Activated CD4-positive, alpha-beta T cell treated with anti-CD3 and anti-CD28 coated beads, Interleukin-2, amount 10 ng/mL, durations not matched to agents 7 days and 5 days (primary cell): ENCODE results near the gene ZNF280B. TPM values are rescaled to one million over a fixed set of nuclear protein-coding genes. Genes with fewer than 3 reads are reported as not detected.

Source experiments
- CTCF ChIA-PET: fragments of 350-600 bp; sonication (Branson Sonifier 250); formaldehyde crosslinking; loops from one replicate; lab custom pipeline; 2021; ENCODE audit warnings: antibody characterized with exemption; lab: Charles Lee
- POLR2A ChIA-PET: fragments of 350-600 bp; sonication (Branson Sonifier 250); formaldehyde crosslinking; loops from one replicate; lab custom pipeline; 2021; ENCODE audit warnings: antibody characterized with exemption; lab: Charles Lee
- DNase-seq: peaks from one replicate; pipeline ENCODE4 v3.0.0-alpha.2; 2020
- H3K27ac Mint-ChIP-seq: one replicate; pipeline ENCODE4 v1.8.0; 2021; ENCODE audit warnings: mild to moderate bottlenecking, moderate library complexity, mixed read lengths
- H3K27me3 Mint-ChIP-seq: one replicate; pipeline ENCODE4 v1.8.0; 2021; ENCODE audit warnings: mixed read lengths
- H3K36me3 Mint-ChIP-seq: one replicate; pipeline ENCODE4 v1.8.0; 2021; ENCODE audit warnings: low read depth, mixed read lengths
- H3K4me1 Mint-ChIP-seq: one replicate; pipeline ENCODE4 v1.8.0; 2021; ENCODE audit warnings: mixed read lengths
- H3K4me3 Mint-ChIP-seq: one replicate; pipeline ENCODE4 v1.8.0; 2021; ENCODE audit warnings: mild to moderate bottlenecking, moderate library complexity, mixed read lengths
- H3K9me3 Mint-ChIP-seq: one replicate; pipeline ENCODE4 v1.8.0; 2021; ENCODE audit warnings: mixed read lengths
- total RNA-seq, 2 experiments: library from RNA; stranded (reverse); gene quantifications; one replicate each; pipeline ENCODE4 v1.2.3, GENCODE V29; 2021

Gene ZNF280B
- total RNA-seq, 2 experiments from 2014 or later = 1.9 to 2.5 TPM

GRCh38 chr22:22464541-22465054 is 43.9 kb downstream of the ZNF280B start:
- H3K36me3 Mint-ChIP-seq = no peaks in the 10 kb centered on the region
- ChIA-PET CTCF (interaction anchor here (1.1 to 1.2 kb wide), 2 partner anchors 11 to 14 kb away, joined by 3 to 4 read pairs; no protein-coding TSS in a partner anchor), POLR2A (no interaction called here)

GRCh38 chr22:22463855-22464540 is 44.5 kb downstream of the ZNF280B start:
- H3K9me3 Mint-ChIP-seq = peaks cover 9% of the 10 kb centered on the region
- no peaks in the 10 kb centered on the region for H3K4me1 Mint-ChIP-seq
- ChIA-PET CTCF (interaction anchor here (0.6 to 1.5 kb wide), 4 partner anchors 12 to 45 kb away, joined by 3 to 4 read pairs (median 4); no protein-coding TSS in a partner anchor), POLR2A (no interaction called here)
- H3K4me3 Mint-ChIP-seq = no peak overlapping the region
- H3K27ac Mint-ChIP-seq = no peak overlapping the region
- DNase-seq = peak; percentile 73
- H3K36me3 Mint-ChIP-seq = peaks cover 1% of the 10 kb centered on the region
- peaks cover 34% of the 10 kb centered on the region for H3K27me3 Mint-ChIP-seq

More at GRCh38 chr22:22464541-22465054, 43.9 kb downstream of the ZNF280B start:
- no peaks in the 10 kb centered on the region for H3K4me1 Mint-ChIP-seq
- H3K9me3 Mint-ChIP-seq = peaks cover 4% of the 10 kb centered on the region
- no peak overlapping the region for H3K27ac Mint-ChIP-seq
- no peak overlapping the region for H3K4me3 Mint-ChIP-seq
- no peak for DNase-seq
- peaks cover 34% of the 10 kb centered on the region for H3K27me3 Mint-ChIP-seq

- ChIA-PET POLR2A (no interaction called here), CTCF (interaction anchor here (1.5 kb wide), 1 partner anchor 11 kb away, joined by 4 read pairs; no protein-coding TSS in a partner anchor)
- no peaks in the 10 kb centered on the region for H3K4me1 Mint-ChIP-seq
- DNase-seq = no peak
- peaks cover 3% of the 10 kb centered on the region for H3K36me3 Mint-ChIP-seq
- no peak overlapping the region for H3K4me3 Mint-ChIP-seq
- H3K9me3 Mint-ChIP-seq = peaks cover 19% of the 10 kb centered on the region
- peaks cover 34% of the 10 kb centered on the region for H3K27me3 Mint-ChIP-seq
- H3K27ac Mint-ChIP-seq = no peak overlapping the region
These were observed 45.6 kb downstream of the ZNF280B start for GRCh38 chr22:22462813-22463567.

GRCh38 chr22:22461583-22461982 is 47.0 kb downstream of the ZNF280B start:
- no peak overlapping the region for H3K27ac Mint-ChIP-seq
- ChIA-PET CTCF (no interaction called here), POLR2A (no interaction called here)
- no peaks in the 10 kb centered on the region for H3K4me1 Mint-ChIP-seq
- H3K27me3 Mint-ChIP-seq = peaks cover 27% of the 10 kb centered on the region
- peaks cover 3% of the 10 kb centered on the region for H3K36me3 Mint-ChIP-seq
- DNase-seq = no peak
- no peak overlapping the region for H3K4me3 Mint-ChIP-seq
- H3K9me3 Mint-ChIP-seq = peaks cover 25% of the 10 kb centered on the region

DNA sequence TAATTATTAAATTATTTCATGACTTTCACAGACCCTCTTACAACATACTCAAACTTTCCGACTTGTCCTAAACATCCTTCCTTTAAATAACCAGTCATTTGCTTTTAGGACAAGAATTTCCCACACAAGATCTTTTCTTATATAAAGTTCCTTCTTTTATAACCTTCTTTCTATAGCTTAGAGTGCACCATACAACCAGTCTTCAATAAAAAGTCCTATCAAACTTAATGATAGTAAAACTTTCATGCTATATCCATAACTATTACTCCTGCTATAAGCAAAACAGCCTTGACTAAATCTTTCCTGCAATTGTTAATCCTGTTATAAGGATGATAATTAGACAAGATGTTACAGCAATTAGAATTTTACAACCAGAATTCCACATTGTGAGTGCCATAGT is 47.4 kb downstream of the ZNF280B start:
- no peak overlapping the region for H3K27ac Mint-ChIP-seq
- ChIA-PET CTCF (no interaction called here), POLR2A (no interaction called here)
- H3K4me1 Mint-ChIP-seq = no peaks in the 10 kb centered on the region
- peaks cover 25% of the 10 kb centered on the region for H3K9me3 Mint-ChIP-seq
- H3K36me3 Mint-ChIP-seq = peaks cover 3% of the 10 kb centered on the region
- H3K4me3 Mint-ChIP-seq = no peak overlapping the region
- peaks cover 24% of the 10 kb centered on the region for H3K27me3 Mint-ChIP-seq
- no peak for DNase-seq

GRCh38 chr22:22460635-22461034 is 47.9 kb downstream of the ZNF280B start:
- Mint-ChIP-seq H3K27ac (no peak overlapping the region), H3K36me3 (peaks cover 3% of the 10 kb centered on the region), H3K4me1 (no peaks in the 10 kb centered on the region), H3K4me3 (no peak overlapping the region), H3K27me3 (peaks cover 24% of the 10 kb centered on the region), H3K9me3 (peaks cover 25% of the 10 kb centered on the region)
- CTCF ChIA-PET = no interaction called here
- POLR2A ChIA-PET = no interaction called here
- DNase-seq = no peak

GRCh38 chr22:22460060-22460459 is 48.5 kb downstream of the ZNF280B start:
- peaks cover 3% of the 10 kb centered on the region for H3K36me3 Mint-ChIP-seq
- H3K4me1 Mint-ChIP-seq = no peaks in the 10 kb centered on the region
- H3K4me3 Mint-ChIP-seq = no peak overlapping the region
- ChIA-PET POLR2A (no interaction called here), CTCF (no interaction called here)
- no peak overlapping the region for H3K27ac Mint-ChIP-seq
- H3K27me3 Mint-ChIP-seq = peaks cover 29% of the 10 kb centered on the region
- peaks cover 25% of the 10 kb centered on the region for H3K9me3 Mint-ChIP-seq
- no peak for DNase-seq

DNA sequence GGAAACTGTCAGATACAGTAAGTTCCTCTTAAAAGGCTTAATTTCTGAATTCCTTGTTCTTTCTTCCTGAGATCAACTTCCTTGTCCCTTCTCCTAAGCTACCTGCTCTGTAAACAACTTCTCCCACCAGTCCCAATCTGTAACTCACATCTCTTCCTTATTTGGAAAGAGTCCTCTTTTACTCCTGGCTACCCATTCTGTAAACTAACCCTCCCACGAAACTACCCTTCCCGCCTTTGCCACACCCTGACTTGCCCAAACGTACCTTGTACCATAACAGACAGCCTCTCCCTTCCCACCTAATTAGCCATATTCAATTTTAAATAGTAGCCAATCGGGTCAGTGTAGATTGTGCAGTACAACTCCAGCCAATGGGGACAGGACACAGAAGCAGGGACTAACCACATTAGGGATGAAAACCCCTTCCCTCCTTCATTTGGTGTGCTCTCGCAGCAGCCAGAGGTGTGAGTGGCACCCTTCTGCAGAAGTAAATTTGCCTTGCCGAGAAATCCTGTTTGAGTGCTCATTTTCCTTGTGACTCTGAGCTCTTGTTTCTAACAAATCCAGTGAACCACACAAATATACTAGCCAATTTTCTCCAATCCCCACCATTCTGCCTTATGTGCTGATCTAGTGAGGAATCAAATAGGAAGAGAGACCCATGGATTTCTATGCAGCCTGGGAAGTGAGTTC is 49.5 kb downstream of the ZNF280B start:
- CTCF ChIA-PET = no interaction called here
- POLR2A ChIA-PET = no interaction called here
- H3K36me3 Mint-ChIP-seq = peaks cover 3% of the 10 kb centered on the region

GRCh38 chr22:22458387-22458786 is 50.2 kb downstream of the ZNF280B start:
- Mint-ChIP-seq H3K27ac (no peak overlapping the region), H3K4me3 (no peak overlapping the region), H3K27me3 (peaks cover 40% of the 10 kb centered on the region), H3K9me3 (peaks cover 29% of the 10 kb centered on the region), H3K36me3 (peaks cover 3% of the 10 kb centered on the region), H3K4me1 (no peaks in the 10 kb centered on the region)
- ChIA-PET POLR2A (no interaction called here), CTCF (interaction anchor here (0.6 kb wide), 1 partner anchor 148 kb away, joined by 4 read pairs; no protein-coding TSS in a partner anchor)
- no peak for DNase-seq

More for the DNA sequence above, 49.5 kb downstream of the ZNF280B start:
- Mint-ChIP-seq H3K4me1 (no peaks in the 10 kb centered on the region), H3K9me3 (peaks cover 25% of the 10 kb centered on the region), H3K27me3 (peaks cover 37% of the 10 kb centered on the region), H3K4me3 (no peak overlapping the region), H3K27ac (no peak overlapping the region)
- no peak for DNase-seq

DNA sequence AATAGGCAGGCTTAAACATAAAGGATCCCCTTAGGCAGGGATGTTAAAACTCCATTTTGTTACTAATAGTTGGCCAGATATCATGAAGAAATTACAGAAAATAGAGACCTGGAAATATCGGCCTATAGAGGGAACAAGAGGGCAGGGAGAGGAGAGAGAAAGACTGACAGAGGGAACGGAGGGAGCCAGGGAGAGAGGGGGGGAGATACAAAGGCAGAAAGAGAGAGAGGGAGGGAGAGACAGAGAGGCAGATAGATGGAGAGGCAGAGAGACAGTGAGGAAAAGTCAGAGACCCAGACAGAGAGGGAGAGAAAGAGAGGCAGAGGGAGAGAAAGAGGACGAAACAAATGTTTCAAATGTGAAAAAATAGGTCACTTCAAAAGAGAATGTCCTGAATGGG is 53.5 kb downstream of the ZNF280B start:
- ChIA-PET POLR2A (no interaction called here), CTCF (no interaction called here)
- Mint-ChIP-seq H3K4me1 (no peaks in the 10 kb centered on the region), H3K27ac (no peak overlapping the region), H3K27me3 (peaks cover 47% of the 10 kb centered on the region), H3K36me3 (peaks cover 3% of the 10 kb centered on the region), H3K4me3 (no peak overlapping the region), H3K9me3 (peaks cover 37% of the 10 kb centered on the region)
- DNase-seq = no peak

DNA sequence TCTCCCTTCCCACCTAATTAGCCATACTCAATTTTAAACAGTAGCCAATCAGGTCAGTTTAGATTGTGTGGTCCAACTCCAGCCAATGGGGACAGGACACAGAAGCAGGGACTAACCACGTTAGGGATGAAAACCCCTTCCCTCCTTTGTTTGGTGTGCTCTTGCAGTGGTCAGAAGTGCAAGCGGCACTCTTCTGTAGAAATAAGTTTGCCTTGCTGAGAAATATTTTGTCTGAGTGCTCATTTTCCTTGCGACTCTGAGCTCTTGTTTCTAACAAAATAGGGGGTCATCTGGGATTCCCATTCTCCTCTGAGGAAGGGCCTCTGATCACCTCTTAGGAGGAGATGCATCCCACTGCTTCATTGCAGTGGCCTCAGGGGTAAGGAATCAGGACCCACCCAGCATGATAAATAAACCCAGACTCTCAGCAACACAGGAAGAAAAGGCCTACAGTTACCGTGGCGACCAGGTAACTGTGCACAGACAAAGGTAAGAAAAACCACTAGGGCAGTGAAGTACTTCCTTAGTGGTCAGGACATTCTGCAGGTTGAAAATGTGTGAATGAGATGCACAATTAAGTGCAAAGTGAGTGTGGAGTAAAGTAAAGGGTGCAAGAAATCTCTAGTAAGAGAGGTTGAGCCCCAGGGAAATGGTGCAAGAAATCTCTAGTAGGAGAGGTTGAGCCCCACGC is 55.4 kb downstream of the ZNF280B start:
- Mint-ChIP-seq H3K4me1 (no peaks in the 10 kb centered on the region), H3K9me3 (peaks cover 19% of the 10 kb centered on the region), H3K4me3 (no peak overlapping the region), H3K36me3 (no peaks in the 10 kb centered on the region), H3K27ac (no peak overlapping the region), H3K27me3 (peaks cover 57% of the 10 kb centered on the region)
- ChIA-PET CTCF (no interaction called here), POLR2A (no interaction called here)
- no peak for DNase-seq

- Mint-ChIP-seq H3K9me3 (peaks cover 16% of the 10 kb centered on the region), H3K27ac (no peak overlapping the region), H3K4me1 (no peaks in the 10 kb centered on the region), H3K27me3 (peaks cover 59% of the 10 kb centered on the region), H3K4me3 (no peak overlapping the region), H3K36me3 (no peaks in the 10 kb centered on the region)
- POLR2A ChIA-PET = no interaction called here
- DNase-seq = no peak
- CTCF ChIA-PET = interaction anchor here (1.2 kb wide), 1 partner anchor 11 kb away, joined by 4 read pairs; no protein-coding TSS in a partner anchor
These were observed 56.3 kb downstream of the ZNF280B start for GRCh38 chr22:22452211-22452610.
